OCI-LY7 (cell line): ENCODE results near the gene CYB561.

Experiments used
- EZH2phosphoT487 ChIP-seq: fragments of 200-600 bp; sonication (generic); IDR thresholded peaks from 2 replicates; pipeline ENCODE4 v1.6.1; 2018; ENCODE audit warnings: low read depth, borderline replicate concordance, mild to moderate bottlenecking, mixed run types, antibody characterized with exemption, low read length, moderate library complexity, mixed read lengths
- TF ChIP-seq, protein P1 (sequence below): fragments of 200-600 bp; sonication (generic); conservative IDR thresholded peaks from 2 replicates; pipeline ENCODE4 v1.5.1; 2014; ENCODE audit warnings: mild to moderate bottlenecking, antibody characterized with exemption, low read length, moderate library complexity, mixed read lengths

DNA sequence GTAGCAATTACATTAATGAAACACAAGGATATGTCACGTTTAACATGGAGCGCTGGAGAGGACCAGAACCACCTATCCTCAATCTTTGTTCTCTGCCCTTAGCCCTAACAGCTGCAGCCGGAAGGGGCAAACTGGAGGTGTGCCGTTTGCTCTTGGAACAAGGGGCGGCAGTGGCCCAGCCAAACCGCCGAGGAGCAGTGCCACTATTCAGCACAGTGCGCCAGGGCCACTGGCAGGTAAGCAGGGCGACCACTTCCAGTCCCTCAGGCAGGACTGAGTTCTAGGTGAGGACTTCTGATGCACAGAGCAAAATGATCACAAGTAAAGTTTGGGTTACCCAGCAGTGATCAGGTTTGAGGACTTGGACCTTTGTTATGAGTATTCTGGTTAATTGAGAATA, 41.1 kb downstream of the CYB561 start:
- TF ChIP-seq, protein P1, sequence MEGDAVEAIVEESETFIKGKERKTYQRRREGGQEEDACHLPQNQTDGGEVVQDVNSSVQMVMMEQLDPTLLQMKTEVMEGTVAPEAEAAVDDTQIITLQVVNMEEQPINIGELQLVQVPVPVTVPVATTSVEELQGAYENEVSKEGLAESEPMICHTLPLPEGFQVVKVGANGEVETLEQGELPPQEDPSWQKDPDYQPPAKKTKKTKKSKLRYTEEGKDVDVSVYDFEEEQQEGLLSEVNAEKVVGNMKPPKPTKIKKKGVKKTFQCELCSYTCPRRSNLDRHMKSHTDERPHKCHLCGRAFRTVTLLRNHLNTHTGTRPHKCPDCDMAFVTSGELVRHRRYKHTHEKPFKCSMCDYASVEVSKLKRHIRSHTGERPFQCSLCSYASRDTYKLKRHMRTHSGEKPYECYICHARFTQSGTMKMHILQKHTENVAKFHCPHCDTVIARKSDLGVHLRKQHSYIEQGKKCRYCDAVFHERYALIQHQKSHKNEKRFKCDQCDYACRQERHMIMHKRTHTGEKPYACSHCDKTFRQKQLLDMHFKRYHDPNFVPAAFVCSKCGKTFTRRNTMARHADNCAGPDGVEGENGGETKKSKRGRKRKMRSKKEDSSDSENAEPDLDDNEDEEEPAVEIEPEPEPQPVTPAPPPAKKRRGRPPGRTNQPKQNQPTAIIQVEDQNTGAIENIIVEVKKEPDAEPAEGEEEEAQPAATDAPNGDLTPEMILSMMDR, result no peak
- no peak for TF ChIP-seq EZH2phosphoT487
